ENCODE measurements around the gene MED22.

Gene MED22

DNA sequence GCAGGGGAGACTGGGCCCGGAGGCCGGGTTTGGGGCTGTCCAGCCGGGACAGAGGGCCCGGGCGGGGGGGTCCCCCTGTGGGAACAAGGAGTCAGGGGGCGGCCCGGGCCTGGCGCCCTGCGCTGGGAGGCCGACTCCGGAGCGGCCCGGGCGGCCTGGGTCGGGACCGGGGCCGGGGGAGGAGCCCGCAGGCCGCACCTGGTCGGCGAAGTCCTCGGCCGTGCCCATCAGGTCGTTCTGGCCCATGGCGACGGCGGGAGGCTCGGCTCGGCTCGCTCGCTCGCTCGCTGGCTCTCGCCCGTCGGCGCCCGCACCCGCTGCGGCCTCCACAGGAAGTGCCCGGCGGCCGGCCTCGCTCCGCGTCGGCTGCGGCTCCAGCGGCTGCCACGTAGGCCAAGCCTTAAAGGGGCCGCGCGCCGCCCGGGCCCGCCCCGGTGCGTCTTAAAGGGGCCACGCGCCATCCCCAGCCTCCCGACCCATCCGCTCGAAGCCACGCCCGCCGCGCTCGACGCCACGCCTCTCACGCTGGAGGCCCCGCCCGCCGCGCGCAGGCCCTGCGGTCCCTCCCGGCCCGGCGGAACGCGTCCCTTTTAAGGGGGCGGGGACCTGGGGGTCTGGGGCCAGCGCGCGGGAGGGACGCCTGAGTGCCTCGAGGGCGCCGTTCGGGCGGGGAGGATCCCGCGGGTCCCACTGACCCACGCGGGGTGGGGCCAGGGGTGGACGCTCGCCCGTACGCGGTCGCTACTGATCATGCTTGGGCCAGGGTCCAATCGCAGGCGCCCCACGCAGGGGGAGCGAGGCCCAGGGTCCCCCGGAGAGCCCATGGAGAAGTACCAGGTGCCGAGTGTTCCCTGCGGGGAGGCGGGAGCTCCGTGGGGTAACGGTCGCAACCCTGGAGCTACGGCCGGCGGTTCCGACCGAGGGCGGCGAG is 28.1 kb upstream of the MED22 start, which contains the start of the genes STKLD1 and SURF4:
Gene STKLD1 (plus strand): TSS at position 643 of the 931 bp plus-strand sequence. CDS start 108 bp downstream, at position 751.
Gene SURF4 (minus strand): TSS at position 337 of the 931 bp plus-strand sequence. CDS start 91 bp downstream, at position 246.
- peak; percentile 98 to 100 (median 98) for DNase-seq

DNA sequence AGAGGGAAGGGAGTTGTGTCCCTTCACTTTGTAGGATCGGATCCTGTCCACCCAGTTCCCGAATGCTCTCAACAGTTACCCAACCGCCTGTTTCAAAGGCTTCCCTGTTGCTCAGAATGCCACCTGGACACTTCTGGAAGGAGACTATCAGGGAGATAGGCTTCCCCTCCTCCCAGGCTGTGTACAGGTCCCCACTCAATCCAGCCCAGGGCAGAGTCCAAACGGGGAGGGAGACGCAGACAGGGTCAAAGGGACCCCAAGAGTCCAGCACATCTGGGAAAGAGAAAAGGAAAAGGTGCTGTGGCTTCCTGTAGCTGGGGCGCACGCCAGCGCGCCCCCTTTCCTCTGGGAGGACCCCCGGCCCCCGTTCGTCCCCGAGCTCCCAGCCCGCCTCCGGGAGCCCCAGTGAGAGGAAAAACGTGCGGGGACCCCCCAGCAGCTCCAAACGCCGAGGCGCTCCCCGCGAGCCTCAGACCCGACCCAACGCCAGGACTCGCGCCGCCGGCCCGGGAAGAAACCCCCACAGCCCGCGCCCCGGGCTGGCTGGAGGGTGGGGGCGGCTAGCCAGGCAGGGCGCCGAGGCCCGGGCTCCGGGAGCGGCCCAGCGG is 27.3 kb upstream of the MED22 start:
- DNase-seq, result peak; percentile 27 to 64 (median 60)

DNA sequence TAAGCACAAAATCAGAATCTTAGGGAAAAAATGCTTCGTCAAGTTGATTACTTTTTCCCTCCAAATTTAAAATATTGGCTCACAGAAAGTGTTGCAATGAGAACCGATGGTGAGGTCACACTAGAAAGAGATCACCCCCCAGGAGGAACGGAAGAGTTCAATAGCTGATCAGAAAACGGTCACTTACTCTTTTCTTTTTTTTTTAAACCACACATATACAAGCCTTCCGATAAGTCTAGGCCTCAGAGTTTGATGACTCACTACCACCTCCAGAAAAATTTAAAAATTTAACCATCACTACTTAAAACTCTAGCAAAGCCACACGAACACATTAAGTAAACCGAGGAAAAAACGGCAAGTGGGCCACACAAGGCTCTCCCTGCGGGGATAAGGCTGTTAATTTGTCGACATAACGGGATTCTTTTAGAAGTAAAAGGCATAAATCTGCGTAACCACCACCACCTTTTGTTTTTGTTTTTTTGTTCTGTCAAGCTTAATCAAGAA is 26.7 kb upstream of the MED22 start:
- peak in 2 of 4 experiments; percentile 54 to 57 for DNase-seq

DNA sequence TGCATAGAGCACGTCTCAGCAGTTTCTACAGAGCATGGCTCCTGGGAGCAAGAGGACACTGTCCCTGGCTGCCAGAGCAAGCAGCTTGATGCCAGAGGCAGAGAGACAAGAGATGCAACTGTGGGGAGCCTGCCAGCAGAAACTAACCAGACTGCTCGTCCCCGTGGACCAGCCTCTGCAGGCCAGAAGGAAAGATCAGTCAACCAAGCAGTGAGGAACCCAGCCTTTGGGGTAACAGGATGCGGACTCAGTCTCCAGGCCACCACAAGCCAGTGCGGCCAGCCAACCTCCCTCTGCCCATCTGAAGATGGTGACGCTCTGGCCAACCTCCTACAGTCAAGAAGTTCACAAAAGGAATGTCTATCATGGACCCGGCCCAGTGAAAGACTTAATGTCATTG is 24.2 kb upstream of the MED22 start:
- no peak for DNase-seq

DNA sequence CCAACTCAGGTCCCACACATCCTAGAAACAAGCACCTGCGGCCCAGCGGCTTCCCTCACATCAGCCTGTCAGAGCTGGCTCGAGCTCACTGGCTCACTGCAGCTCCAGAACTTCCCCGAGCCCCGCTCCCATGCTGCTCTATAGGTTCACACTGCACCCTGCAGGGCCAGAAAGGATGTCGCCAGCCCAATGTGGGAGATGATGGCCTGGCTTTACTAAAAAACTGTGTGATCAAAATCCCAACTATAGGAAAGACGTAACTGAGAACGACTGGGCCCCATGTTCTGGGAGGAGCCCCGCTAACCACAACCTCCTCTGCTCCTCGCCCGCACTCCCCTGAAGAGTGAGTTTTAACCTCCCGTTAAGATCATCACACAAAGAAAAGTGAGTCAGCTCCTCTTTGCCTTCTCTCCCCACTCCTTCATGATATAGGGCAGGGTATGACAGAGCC is 23.4 kb upstream of the MED22 start:
- peak in 2 of 4 experiments; percentile 31 to 45 for DNase-seq

DNA sequence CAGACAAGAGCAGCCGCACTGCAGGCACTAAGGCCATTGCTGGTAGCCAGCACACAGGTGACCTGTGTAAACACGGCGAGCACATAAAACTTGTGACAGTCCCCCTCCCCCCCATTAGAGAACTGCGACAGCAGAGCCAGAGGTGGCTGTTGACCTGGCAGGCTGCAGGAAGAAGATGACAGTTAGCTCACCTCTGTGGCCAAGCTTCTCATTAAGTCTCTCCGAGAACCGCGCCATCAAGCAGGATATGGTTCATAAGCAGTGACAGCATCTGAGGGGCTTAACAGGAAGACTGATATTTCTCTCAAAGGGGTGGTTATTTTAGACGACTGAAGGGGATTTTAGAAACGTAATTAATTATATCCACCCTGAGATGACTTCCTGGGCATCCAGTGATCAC is 22.8 kb upstream of the MED22 start:
- no peak for DNase-seq

DNA sequence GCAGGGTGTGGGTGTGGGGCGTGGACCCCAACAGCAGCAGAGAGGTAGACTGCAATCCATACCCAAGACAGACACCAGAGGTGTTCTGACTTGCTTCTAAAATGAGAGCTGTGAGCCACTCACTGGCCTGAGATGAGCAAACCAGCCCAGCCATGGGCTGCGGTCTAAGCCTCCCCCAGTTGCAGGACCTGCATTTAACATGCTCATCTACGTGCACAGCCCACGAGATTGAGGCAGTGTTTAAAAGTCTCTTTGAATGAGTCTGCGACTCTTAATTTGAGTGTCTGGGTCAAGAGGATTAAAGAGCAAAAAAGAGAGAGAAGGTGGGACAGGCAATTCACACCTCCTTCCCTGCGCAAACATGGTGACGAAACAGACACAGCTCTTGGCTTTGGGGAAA is 22.0 kb upstream of the MED22 start:
- no peak for DNase-seq

DNA sequence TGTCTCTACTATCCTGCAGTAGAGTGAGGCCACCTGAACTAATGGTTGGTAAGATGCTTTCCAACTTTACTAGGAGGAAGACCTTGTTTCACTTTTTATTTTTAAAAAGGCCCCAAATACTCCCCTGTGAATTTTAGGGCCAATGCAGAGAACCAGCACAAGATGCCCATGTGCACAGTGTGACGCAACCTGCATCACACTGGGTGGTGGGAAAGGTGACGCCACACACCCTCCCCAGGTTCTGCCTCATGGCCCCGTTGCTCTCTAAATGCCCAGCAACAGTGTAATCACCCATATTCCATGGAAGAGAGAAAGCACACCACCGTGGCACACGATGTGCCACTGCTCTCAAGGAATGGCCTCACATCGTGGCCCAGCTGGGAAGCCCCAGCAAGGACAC is 21.5 kb upstream of the MED22 start:
- no peak for DNase-seq

DNA sequence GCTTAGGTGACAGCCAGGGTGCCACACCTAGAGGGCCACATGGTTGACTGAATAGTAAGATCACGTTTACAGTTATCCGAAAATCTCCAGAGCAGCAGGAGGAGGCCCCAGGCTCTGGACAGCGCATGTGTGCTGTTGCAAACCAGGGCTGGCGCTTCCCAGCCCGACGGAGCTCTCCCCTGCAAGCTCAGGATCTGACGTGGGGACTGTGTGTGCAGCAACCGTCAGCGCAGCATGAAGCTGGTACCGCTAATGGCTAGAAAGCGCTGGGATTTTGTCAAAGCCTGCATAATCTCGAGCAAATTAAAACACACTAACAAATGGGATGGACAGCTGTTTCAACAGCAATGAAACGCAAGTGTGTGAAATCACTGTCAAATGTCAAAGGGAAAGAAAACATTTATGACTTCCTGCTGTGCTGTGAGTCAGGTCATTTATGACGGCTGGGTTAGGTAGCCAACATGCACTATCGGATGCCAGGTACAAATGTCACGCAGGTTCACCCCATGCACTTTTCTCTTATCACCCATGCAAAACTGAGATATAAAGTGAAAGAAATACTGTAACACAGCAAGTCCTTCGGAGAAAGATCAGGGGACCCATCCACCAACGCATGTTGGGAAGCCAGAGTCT is 20.4 kb upstream of the MED22 start:
- DNase-seq, result no peak

DNA sequence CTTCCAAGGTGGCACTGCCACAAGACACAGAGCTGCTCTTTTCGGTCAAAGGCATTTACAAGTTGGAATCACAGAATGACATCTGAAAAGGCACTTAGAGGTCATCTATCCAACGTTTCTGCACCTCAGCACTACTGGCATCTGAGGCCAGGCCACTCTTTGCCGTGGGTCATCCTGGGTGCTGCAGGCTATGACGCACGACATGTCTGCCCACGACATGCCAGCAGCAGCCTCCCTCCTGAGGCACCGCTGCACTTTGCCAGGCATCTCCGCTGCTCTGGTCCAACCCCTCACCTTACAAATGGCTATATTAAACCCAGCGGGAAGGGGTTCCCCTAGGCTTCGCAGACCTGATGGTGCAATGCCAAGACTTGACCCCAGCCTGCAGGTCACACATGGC is 19.8 kb upstream of the MED22 start:
- DNase-seq, result no peak

DNA sequence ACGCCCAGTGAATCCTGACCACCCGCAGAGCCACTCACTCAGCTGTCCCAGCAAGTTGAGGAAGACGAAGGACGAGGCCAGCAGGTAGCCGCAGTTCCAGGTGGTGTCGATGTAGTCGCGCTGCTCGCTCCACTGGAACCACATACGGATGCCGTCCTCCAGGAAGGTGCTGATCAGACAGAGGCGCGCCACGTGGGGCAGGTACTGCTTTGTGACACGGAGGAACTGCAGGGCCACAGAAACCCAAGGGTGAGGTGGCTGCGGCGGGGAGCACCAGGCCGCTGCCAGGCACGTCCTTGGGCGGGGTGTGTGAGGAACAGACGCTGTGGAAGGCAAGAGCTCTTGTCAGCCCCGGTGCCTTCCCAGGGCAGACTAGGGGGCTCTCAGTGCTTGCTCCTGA is 19.3 kb upstream of the MED22 start:
- DNase-seq, result no peak

DNA sequence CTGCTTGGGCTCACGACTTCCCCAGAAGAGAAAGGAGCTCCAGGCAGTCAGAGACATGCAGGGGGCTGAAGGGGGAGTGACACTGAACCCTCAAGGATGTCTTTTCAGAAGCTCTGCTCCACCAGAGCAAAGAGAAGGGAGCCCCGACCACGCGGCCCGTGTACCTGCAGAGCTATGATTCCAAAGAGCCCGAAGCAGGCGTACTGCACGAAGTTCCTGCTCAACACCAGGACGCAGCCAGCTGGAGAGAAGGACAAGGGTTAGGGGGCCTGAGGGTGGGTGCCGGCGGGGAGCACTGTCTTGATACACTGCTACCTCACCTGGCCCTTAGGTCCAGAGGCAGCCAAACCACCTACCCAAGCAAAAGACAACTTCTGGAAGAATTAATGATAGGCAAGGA is 18.5 kb upstream of the MED22 start:
- no peak for DNase-seq

DNA sequence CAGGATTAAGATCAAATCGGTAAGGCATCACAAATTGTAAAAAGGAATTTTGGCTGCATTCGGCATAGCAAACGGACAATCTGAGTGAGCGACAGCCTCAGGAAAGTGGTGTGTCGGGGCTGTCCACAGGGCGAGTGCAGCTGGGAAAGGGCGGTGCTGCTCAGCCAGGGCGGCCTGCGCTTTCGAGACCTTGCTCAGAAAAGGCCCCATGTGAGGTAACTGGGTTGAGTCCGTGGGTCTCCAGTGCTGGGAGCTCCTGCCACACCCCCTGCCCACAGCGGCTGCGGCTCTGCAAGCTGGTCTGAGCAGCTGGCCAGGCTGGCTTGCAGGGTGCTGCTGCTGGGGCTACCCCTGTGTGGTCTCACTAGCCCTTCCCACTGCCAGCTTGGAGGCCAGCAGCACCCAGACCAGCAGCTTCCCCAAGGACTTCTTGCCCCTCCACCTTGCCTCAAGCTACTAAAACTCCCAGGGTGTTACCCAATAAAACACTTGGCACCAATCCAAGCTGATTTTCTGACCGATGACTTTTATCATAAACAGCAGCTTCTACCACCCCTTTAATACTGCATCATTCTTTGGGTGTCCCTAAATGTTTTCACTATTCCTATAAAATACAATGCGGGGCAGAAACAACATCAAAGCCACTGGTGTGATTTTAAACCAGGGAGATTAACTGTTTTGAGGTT is 14.6 kb upstream of the MED22 start:
- DNase-seq, result no peak

DNA sequence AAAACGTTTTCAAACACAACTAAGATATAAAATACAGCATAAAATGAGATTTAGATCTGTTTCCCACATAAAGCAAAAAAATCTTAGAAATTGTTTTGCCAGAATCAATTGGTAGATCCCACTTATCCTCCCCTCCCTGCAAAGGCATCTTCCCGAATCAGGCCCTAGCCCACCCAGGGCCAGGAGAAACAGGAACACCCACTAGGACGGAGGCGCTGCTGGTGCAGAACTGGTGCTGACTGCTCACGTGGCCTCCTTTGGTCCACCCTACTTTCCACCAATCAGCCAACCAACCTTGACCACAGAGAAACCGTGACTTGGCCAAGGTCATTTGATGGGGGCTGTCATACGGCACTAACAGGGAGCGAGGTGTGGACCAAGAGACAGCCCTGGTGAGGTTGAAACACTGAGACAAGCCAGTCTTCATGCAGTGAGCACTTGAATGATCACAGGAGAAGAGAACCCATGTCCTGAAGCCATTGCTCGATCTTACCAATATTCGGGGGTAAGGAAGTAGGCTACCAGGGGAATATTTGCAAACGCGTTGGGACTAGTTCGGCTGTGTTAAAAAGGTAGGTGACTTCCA is 13.7 kb upstream of the MED22 start:
- DNase-seq, result no peak

DNA sequence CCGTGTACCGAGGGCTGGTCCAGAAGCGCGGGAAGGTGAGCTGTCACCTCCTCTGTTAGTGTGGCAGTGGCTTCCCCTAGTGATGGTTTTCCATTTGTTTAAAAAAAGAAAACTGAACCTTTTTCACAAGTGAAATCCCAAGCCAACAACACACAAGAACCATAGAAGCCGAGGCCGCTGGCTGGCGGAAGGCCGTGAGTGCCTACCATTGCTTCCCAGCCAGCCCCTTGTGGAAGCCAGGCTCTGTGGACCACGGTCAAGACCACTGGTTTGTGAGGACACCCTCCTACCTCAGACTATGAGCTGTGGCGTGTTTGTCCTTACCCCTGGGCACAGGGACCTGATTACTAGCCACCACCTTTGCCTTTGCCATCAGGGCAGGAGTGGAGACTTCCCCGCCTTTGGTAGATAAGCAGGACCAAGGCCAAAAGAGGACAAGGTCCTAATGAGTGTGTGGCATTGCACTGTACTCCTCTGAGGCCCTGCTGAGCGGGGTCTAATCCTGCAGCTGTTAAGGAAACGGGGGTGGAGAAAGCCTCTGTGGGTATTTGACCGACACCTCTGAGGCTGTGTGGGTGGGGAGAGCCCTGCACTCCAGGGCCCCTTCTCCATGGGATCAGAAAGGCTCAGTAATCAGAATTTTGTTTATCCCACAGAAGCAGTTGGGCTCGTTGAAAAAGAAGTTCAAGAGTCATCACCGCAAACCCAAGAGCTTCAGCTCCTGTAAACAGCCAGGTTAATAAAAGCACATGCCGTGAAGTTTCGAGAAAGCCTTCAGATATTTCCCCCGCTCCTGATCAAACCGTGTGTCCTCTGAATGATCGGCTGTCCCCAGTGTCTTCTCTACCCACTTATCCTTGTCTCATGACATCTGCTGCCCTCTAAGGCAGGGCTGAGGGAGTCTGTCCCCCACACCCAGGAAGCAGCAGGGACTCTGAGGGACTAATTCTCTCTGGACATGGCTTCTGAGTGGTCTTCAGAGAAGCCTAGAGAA is 12.8 kb upstream of the MED22 start:
- DNase-seq, result no peak

DNA sequence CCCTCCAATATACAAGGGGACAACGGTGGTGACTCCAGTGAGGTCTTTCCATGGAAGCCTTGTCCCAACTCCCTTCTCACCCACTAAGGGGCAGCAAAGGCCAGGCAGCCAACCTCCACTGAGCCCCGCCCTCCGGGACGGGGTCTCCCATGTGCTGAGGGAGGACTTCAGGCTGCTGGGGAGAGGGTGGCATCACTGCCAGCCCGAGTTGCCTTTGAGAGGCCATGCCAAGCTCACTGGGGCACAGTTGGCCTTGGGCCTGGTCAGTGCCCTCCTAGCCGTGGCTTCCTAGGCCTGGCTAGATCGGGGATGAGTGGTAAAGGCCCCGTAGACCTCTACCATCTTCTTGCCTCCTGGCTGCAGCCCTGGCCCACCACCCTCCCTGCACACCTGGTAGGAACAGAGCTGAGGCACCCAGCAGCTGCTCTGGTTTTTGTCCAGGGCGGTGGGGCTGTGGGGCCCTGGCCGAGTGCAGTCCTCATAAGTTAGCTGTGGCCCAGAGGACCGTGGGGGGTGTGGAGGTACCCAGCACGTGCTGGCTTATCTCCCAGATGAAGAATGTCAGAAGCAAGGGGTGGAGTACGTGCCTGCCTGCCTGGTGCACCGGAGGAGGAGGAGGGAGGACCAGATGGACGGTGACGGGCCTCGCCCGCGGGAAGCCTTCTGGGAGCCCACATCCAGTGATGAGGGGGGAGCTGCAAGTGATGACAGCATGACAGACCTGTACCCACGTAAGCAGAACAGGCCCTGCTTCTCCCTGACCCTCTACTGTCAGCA is 11.7 kb upstream of the MED22 start:
- DNase-seq, result no peak

DNA sequence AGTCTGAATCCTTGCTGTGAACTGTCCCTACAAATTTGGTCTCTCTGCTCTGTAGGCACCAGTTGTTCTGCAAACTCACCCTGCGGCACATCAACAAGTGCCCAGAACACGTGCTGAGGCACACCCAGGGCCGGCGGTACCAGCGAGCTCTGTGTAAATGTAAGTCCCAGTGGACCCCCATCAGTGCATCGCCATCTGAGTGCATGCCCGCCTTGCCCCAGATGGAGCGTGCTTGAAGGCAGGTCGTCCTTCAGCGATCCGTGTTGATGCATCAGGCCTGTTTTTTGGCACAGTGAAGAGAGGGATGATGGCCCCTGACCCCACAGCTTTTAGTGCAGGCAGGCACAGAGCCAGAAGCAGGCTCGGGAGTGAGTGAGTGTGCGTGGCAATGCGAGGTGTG is 9.7 kb upstream of the MED22 start:
- no peak for DNase-seq

DNA sequence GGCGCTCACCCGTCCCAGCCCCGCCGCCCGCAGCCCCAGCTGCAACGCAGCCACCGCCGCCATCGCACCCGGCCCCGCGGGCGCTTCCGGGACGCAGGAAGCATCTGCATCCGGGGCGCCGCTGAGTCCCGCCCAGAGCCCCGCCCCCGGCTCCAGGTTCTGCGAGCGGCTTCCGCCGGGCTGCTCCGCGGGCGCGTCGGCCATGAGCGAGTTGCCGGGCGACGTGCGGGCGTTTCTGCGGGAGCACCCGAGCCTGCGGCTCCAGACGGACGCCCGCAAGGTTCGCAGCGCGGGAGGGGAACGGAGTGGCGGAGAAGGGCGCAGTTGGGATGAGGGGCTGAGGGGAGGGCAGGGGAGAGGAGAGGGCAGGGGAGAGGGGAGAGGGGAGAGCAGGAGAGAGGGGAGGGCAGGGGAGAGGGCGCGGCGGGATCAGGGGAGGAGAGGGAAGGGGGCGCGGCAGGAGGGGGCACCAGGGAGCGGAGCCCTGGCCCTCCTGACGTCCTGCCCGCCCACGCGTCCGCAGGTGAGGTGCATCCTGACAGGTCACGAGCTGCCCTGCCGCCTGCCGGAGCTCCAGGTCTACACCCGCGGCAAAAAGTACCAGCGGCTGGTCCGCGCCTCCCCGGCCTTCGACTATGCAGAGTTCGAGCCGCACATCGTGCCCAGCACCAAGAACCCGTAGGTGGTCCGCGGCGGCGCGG is 8.6 kb upstream of the MED22 start, which contains the start of the genes SURF1 and SURF2:
Gene SURF1 (minus strand): TSS at position 97 of the 701 bp plus-strand sequence. CDS start 34 bp downstream, at position 63.
Gene SURF2 (plus strand): TSS at position 160 of the 701 bp plus-strand sequence. CDS start 43 bp downstream, at position 203.
- DNase-seq, result peak; percentile 90 to 97 (median 94)

DNA sequence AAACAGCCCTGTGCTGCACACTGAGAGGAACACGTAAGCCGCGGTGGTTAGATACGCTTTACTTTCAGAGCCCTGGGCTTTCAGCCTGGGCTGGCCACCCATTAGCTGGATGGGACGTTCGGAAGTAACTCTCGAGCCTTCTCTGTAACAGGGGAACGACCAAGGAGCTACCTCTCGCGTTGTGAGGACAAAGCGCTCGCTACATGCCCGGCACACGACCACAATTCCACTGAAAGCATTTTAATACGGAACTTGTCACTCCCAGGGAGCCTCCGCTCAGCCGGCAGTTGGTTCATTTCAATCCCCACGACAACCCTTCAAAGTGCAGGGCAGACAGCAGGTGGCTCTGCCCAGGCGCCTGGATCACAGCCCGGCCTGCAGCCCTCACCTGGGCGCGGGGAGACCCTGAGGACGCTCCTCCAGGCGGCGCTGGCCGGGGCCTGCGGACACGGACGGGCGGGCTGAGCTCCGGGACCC is 8.0 kb upstream of the MED22 start:
- peak in 3 of 4 experiments; percentile 36 to 40 (median 36) for DNase-seq

Data from suppressor macrophage (primary cell).